GM19468 (cell line): ENCODE results near the gene SAP30L.
A peak's percentile ranks its signal among the peaks of the same experiment; 100 is the strongest.

Source experiments
- ATAC-seq: cut with Tn5 transposase; IDR thresholded peaks from one replicate; pipeline ENCODE4 v1.9.1; 2021; ENCODE audit warnings: mild to moderate bottlenecking, moderate library complexity, moderate number of reproducible peaks; ENCODE audit not compliant: unreplicated experiment; ENCODE audit errors: extremely low read depth

The SAP30L gene

DNA sequence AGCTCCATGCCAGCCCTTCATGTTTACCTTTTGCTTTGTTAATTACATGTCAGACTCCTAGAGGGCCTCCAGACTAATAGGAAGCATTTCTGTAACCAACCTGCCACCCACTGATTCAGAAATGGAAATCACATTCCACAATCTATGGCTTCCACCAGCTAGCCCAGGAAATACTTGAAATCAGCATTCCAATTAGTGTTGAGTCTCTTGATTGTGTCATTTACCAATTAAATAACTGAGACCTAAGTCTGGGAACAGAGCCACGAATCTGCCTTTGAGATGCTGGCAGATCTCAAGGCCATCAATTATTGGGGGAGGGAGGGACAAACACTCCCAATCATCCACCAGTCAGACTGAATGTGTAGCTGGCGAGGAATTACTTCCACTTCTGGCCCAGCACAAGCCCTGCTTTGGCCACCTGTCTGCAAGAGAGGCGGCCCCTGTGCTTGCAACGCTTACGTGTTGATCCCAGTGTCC lies 27.4 kb upstream of the SAP30L start:
- no peak for ATAC-seq

DNA sequence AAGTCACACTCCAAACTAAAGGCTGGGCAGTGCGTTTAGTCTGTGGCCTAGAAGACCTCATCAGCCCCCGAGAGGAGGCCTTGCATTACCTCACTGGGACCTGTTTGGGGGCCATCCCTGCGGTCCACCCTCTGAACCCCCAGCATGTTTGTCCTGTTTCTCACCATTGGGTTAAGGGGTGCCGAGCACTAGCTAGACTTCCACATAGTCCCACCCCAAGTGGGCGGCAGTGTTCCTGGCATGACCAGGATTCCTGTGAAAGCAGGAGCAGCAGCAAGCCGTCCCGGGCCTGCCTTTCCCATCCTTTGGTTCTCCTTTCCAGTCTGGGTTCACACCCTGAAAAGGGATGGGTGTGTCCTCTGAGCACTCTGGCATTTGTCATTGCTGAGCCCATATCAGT lies 26.6 kb upstream of the SAP30L start:
- ATAC-seq = no peak

DNA sequence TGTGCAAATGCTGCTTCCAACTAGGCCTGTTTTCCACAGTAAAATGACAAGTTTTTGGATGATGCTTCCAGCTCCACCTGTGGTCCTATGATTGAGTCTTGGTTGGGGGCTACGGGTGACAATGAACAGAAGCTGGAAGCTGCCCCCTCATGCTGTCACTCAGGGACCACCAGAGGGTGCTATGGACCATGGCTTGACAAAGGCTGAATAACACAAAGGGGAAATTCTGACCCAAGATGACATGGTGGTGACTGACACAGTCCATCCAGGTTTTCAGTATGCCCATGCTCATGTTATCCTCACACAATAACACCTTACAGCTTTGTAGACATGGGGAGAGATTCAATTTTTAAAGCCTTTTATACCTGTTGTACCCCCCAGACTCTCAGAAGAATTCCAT lies 23.9 kb upstream of the SAP30L start:
- no peak for ATAC-seq

DNA sequence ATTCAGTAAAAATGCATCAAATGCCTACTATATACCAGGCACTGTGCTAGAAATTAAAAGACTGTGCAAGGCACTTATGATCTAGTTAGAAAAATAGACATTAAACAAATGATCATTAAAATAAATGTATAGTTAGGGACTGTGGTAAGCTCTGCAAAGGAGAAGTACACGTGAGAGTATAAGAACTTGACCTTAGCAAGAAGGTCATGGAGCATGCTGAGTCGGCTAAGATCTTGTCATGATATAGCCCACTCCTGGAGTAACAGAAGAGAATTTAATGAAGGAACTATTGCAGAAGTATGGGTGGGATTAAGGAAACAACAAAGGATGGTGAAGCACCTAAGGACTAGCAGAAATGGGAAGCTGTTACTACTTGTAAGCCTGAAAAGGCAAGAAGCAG lies 23.5 kb upstream of the SAP30L start:
- no peak for ATAC-seq

DNA sequence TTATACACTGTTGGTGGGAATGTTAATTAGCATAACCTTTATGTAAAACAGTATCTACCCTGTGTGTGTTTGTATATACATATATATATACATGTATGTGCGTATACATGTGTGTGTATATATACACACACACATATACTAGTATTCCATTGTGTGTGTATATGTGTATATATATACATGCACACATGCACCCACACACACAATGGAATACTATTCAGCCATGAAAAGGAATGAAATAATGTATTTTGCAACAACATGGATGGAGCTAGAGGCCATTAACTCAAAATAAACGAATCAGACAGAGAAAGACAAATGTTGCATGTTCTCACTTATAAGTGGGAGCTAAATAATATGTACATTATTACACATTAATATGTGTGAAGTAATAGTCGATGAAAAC lies 17.6 kb upstream of the SAP30L start:
- ATAC-seq = no peak

DNA sequence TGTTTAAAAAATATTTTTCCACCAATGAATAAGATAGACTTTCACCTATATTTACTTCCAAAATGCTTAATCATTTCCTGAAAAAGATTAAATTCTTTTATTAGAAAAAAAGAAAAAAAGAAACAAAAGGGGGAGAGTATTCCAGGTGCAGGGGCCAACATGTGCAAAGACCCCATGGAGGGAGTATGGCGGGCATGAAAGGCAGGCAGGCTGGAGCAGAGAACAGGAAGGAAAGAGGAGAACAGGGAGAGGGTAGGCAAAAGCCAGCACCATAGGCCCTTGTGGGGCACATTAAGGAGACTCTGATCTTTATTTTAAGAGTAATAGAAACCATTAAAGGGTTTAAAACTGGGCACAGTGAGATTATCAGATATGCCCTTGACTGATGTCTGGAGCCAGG lies 16.5 kb upstream of the SAP30L start:
- ATAC-seq = no peak

DNA sequence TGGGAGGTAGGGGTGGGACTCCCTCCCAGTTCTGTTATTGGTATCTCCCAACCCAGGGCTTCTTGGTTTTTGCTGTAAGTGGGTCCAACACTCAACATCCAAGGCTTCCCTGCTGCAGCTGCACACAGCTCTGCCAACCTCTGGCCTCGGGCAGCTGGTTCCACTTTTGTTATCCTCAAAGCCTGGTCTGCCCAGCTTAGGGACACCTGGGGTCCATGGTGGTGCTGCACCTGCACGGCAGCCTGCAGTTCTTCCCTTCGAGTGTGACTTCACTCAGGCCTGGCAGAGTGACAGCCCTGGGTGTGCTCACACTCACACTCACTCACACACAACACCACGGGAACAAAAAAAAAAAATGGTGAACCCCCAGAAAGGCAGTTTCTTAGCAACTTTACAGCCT lies 15.3 kb upstream of the SAP30L start:
- ATAC-seq = no peak

DNA sequence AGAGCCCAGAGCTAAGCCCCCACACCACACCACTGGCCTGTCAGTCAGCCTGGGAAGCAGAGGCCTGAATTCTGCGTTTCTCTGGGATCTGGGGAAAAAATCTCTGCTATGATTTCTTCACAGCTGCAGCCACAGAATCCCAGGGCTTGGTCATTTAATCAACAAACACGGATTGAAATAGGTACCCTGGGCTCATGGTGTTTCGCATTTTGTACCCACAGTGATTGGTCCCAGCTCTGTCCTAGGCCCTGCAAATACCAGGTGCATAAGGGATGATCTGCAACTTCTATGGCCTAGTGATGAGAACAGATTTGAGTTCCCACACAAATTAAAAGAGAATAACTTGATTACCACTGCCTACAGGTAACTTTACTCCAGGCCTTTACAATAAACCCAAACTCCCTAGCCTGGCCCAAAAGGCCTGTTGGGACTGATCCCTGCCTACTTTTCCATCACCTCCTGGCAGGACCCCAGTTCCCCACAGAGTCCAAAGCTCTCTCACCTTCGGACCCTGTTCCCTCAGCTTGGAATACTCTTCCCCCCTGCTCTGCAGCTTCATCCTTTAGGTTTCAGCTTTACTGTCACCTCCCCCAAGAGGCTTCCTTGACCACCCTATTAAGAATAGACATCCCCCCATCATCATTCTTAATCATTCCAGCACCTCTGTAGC lies 14.7 kb upstream of the SAP30L start:
- no peak for ATAC-seq

DNA sequence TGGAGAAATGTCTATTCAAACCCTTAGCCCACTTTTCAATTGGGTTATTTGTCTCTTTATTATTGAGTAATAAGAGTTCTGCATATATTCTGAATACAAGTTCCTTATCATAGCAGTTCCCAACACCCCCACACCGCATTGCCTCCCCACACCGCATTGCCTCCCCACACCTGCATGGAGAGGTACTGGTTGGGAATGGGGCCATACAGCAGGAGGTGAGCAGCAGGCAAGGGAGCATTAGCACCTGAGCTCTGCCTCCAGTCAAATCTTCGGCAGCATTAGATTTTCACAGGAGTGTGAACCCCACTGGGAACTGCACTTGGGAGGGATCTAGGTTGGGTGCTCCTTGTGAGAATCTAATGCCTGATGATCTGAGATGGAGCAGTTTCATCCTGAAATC lies 10.6 kb upstream of the SAP30L start:
- ATAC-seq = no peak

DNA sequence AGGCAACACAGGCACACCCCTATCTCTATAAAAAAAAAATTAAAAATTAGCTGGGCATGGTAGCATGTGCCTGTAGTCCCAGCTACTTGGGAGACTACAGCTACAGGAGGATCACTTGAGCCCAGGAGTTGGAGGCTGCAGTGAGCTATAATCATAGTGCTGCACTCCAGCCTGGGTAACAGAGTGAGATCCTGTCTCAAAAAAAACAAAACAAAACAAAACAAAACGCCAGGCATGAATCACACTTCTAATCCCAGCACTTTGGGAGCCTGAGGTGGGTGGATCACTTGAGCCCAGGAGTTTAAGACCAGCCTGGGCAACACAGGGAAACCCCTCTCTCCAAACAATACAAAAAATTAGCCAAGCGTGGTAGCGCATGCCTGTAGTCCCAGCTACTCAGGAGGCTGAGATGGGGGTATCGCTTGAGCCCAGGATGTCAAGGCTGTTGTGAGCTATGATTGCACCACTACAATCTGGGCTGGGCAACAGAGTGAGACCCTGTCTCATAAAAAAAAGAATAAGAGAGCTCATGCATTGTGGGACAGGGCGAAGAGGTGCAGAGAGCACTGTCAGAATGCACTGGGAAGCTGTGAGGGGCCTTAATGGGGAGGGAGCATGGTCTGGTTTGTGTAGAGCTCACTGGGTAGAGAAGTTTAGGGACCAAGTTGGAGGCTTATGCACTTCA lies 8.4 kb upstream of the SAP30L start:
- no peak for ATAC-seq

DNA sequence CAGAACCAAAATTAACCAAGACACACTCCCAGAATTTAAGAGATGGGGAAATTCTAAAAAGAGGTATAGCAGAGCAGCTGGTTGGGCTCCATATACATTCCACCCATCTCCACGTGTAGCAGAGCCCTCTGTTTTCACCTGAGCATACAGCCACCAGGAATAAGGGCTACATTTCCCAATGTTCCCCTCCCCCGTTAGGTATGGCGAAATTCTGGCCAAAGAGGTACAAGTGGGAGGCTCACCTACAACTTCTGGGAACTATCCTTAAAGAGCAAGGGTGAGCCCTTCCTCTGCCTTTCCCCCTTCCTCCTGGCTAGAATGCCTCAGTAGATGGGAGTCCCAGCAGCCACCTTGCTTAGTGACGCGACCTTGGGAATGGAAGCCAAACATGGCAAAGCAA lies 5.3 kb upstream of the SAP30L start:
- no peak for ATAC-seq

DNA sequence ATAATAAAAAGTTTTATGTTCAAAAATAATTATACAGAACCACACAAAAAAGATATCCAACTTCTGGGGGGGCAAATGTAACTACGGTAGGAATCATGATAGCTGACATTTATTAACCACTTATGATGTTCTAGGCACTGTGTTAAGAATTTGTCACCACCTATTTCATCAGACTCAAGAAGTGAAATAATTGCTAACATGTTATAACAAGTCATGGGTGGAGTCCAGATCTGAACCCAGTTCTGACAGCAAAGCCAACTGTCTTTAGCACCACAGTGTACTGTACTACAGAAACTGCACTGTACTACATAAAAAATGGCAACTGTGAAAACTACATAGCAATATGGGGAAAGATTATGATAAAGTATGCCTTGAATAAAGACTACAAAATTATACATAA lies 3.0 kb upstream of the SAP30L start:
- ATAC-seq = no peak

DNA sequence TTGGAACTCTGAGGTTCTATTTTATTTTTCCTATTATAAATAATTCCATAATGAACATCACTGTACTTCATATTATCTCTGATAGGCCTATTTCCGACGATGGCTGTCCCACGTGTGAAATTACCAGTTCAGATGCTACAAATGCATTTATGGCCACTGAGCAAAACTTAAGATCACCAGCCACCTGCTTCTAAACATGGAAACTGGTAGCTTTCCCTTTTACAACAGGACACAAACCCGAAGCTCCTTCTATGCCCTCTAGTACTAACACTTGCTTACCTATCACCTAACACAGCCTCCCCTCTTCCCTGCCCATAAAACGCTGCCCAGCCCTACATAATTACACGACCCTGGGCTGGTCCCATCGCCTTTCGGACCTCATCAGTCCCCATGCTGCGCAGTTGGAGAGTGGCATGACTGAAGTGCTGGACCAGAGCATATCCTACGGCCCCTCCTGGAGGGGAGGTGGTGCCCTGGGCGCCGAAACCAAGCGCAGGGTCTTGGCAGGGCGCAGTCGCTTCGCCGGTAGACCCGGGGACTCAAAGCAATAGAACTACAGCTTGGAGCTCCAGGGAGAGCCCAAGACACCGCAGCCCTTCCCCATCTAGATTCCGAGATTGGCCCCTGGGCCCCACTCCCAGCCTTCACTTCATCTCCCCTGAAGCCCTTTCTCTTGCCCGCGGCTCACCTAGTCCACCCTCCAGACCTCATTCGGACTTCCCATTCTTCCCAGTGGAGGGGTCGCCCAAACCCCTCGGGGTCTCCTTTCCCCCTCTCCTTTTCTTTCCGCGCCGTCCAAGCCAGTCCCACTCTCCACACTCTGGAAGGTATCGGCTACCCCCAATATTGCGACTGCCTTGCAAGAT lies 1.0 kb upstream of the SAP30L start:
- ATAC-seq = no peak

DNA sequence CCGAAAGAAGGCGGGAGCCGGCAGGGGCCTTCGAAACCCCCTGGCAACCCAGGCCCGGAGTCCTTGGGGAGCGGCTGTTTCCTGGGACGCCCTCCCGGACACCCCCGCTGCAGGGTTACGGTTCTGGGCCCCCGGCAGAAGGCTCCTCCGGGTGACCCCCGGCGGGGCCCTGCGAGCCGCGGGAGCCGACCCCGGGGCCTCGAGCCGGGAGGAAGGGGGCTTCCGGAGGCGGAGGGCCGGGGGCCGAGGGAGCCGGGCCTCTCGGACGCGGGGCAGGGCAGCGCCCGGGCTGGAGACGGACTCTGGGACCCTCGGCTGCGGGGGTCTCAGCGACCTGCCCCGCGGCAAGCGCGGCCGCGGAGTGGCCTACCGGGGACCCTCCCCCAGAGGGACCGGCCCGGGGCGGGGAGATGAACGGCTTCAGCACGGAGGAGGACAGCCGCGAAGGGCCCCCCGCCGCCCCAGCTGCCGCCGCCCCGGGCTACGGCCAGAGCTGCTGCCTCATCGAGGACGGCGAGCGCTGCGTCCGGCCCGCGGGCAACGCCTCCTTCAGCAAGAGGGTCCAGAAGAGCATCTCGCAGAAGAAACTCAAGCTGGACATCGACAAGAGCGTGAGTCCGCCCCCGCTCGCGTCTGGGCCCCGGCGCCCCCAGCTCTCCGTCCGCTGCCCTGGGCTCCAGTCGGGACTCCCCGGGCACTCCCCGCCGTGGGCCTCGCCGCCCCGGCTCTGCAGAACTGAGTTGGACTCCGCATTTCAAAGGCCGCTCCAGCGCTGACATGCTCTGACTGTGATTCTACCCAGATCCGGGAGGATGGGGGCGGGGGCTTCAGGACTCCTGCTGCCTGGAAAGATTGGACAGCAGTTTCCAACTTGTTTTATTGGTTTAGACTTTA lies 645 bp downstream of the SAP30L start:
- peak; percentile 4 for ATAC-seq

DNA sequence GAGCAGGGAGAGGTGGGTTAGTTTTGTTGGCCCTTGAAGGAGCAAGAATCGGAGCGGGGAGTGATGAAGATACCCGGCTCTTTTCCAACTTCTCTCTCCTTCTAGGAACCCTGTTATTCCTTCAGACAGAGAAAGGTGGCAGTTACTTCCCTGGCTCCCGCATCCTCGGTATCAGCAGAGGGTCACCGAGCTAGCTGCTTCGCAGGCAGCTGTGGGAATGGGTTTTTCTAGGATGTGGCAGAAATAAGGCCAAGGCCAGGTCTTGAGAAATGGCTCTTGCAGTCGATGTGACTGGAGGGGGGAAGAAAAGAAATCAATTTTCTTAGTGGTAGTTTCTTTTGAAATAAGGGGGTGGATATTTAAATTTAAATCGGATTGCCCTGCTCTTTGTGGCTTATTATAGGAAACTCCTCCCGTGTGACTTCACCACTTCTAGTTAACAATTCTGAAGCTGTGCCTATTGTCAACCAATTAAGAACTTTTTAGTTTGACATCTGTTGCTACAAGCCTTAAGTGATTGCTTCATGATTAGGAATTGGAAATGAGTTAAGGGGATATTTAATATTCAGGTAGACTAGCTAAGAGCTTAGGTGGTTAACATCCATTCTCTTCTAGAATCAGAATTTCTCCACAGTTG lies 1.4 kb downstream of the SAP30L start:
- no peak for ATAC-seq

DNA sequence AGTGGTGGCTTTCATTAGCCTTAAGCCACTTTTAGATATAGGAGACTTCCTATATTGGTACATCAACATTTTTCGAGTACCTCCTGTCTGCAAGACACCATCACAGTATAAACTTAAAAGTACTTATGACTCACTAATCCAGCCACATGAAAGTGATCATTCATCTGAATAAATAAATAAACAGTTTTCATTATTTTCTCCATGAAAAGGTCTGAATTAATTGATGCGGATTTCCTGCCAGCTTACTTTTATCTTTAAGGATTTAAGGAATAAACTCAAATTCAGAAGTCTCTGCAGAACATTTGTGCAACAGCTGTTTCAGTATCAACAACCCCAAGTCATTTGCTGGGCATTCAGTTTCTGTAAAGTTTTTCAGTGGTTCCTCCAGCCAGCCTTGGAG lies 4.0 kb downstream of the SAP30L start:
- no peak for ATAC-seq

DNA sequence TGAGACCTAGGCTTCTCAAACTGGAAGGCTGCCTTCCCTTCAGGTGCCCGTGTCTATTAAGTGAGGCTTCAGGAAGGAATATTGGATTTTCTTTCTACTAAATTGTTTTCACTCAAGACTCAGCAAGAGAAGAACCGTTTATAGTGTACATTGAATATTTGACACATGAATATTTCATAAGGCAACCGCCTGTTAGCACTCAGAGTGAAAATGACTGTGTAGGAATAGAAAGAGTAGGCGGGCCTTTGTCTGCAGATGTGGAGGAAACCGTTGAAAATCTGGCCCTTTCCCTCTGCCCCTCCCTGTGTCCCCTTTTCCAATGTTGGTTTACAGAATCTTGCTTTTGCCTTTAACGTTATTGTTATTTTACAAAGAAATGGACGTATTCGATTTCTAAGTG lies 6.2 kb downstream of the SAP30L start:
- ATAC-seq = no peak

DNA sequence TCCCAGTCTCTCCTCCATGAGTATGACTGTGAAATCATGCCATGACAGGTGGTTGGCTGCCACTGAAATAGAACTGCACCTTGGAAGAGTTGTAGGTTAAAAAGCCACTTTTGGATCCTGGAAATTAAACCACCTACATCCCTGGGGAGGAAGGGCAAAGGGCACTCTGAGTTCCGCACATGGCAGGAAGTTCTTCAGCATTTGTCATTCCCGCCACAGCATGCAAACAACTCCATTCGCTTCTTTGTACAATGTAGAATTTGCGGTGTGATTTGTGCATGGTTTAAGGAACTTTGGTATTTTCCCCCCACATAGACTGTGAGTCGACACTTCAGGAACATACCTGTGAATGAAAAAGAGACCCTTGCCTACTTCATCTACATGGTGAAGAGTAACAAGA lies 9.8 kb downstream of the SAP30L start:
- no peak for ATAC-seq

DNA sequence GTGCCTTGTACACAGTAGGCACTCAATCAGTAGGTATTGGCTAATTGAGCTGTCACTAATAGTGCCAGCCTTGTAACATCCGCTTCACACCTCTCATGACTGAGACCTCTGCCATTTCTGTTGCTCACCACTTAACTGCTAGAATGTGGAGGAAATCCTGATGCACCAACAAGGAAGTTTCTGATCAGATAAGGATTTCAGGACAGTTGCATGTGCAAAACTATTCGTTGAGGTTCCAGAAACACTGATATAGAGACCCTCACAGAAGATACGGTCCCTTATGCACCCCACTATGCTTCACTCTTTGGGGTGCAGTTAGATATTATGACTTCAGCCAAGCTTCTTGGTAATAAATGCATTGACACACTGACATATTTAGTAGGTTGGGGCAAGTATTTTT lies 10.7 kb downstream of the SAP30L start:
- no peak for ATAC-seq

DNA sequence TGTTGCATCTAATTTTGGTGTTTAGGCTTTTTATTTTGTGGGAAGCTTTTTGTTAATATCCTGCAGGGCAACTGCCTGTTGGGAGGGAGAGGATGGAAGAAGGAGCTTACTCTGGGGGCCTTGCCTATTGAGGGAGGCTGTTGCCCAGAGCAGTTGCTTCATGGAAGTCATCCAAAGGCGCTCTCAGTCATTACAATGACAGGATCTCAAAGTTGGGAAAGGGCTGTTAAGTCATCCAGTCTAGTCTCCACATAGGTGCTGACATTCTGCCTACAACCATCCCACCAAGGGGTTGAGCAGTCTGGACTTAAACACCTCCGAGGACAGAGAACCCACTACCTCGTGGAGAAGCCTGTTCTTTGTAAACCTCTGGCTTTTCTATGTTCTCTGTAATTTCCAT lies 13.2 kb downstream of the SAP30L start:
- no peak for ATAC-seq
